Peyer's patch (tissue), 4 donors: ENCODE data around the gene WNT9A.

Source experiments
- CTCF ChIP-seq, 6 experiments: fragments of 450-650 bp in 4 of 6; fragments of 200-600 bp in 2 of 6; sonication (generic) in 1 of 6; IDR thresholded peaks; one replicate each; pipeline ENCODE4 v1.5.1; 2017 to 2019; ENCODE audit warnings: antibody characterized with exemption in 6 of 6, mild to moderate bottlenecking in 3 of 6, moderate library complexity in 1 of 6
- POLR2A ChIP-seq, 2 donors: fragments of 450-650 bp; IDR thresholded peaks; one replicate each; pipeline ENCODE4 v1.5.1; 2017; ENCODE audit warnings: antibody characterized with exemption in 2 of 2, mild to moderate bottlenecking in 2 of 2, moderate library complexity in 2 of 2

GRCh38 chr1:227924168-227924832 is 23.4 kb downstream of the WNT9A start:
- TF ChIP-seq CTCF (IDR thresholded peaks at IDR 0.05) (no peak), POLR2A (IDR thresholded peaks at IDR 0.05) (no peak)
